GM21825 (cell line): Measurements from ENCODE around the gene LIN54.
A peak's percentile ranks its signal among the peaks of the same experiment; 100 is the strongest.
"Not testable (repeated sequence)": the region's sequence is repeated elsewhere in the genome, so short reads cannot be mapped to it uniquely, and the experiment has no call there.

Experiments
- ATAC-seq: cut with Tn5 transposase; IDR thresholded peaks from one replicate; pipeline ENCODE4 v1.9.1; 2021; ENCODE audit warnings: mild to moderate bottlenecking, moderate library complexity; ENCODE audit not compliant: unreplicated experiment

Gene LIN54

GRCh38 chr4:82951196-82951595 is 59.4 kb downstream of the LIN54 start:
- ATAC-seq, result no peak

DNA sequence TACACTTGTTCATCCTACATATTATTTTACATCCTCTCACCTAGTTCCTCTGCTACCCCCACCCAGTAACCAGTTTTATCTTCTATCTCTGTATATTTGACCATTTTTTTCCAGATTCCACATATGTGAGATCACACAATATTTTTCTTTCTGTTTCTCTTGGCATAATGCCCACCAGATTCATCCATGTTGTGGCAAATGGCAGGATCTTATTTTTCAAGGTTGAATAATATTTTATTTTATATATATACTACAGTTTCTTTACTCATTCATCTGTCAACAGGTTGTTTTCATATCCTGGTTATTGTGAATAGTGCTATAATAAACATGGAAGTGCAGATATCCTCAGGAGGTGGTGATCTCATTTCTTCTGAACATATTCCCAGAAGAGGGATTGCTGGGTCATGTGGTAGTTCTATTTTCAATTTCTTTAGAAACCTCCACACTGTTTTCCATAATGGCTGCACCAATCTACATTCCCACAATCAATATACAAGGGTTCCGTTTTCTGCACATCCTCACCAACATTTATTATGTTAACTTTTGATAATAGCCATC is 61.9 kb downstream of the LIN54 start:
- ATAC-seq, result no peak

GRCh38 chr4:82947498-82947897 is 63.1 kb downstream of the LIN54 start:
- ATAC-seq, result no peak

DNA sequence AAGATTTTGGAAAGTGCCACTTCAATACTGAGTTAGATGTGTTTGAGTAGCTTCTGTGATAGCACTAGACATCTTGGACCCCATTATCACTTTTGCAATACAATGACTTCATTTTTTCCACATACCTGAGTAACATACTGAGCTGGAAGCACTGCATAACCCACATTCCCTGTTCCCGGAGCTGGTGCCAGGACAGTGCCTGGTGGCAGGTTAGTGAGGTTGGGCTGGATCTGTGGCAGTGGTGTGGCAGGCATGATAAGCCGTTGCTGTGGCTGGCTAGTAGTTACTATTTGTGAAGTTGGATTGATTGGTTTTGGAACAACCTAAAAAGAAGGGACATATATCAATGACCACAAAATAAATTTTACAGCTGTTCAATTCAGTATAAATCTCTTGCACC is 71.2 kb downstream of the LIN54 start:
- no peak for ATAC-seq

GRCh38 chr4:82934441-82934840 is 76.2 kb downstream of the LIN54 start:
- no peak for ATAC-seq

DNA sequence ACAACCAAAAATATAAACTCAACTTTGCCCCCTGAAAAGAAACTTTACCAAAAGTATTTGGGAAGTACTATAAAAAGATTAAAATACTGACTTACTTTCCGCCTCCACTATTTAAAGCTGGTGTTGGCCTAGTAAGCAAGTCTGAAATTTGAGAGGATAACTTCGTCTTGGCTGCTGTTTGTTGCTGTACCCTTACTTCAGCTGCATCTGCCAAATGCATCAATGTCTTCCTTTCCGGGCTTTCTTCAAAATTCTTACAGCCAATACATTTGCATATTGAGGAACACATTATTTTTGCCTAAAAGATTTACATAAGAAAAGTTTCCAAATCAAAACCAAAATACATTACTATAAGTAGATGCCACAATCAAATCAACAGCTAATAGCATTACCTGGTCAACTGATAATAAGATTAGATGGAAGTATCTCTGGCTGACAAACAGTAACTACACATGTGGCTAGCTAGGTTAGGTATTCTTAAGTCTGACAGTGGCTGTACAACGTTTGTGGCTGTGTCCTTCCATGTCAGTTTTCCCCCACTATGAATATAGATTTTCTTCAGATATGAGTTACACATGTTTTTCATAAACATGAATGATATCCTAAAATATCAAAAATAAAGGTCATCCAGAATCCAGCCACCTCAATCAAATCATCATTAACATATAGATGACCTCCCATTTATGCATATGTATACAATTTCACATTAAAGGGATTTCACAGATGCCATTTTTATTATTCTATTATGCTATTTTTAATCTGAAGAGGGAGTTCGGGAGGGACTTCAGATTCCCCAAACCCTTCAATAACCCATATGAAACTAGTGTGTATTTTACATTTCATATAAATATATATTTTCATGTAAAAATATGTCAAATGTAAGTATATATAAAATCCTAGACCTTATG is 79.5 kb downstream of the LIN54 start:
- no peak for ATAC-seq

GRCh38 chr4:82921795-82922194 is 88.8 kb downstream of the LIN54 start:
- no peak for ATAC-seq

- no peak for ATAC-seq
Observed at GRCh38 chr4:82919386-82919785, 91.2 kb downstream of the LIN54 start.

GRCh38 chr4:82918091-82918490 is 92.5 kb downstream of the LIN54 start:
- ATAC-seq, result no peak

DNA sequence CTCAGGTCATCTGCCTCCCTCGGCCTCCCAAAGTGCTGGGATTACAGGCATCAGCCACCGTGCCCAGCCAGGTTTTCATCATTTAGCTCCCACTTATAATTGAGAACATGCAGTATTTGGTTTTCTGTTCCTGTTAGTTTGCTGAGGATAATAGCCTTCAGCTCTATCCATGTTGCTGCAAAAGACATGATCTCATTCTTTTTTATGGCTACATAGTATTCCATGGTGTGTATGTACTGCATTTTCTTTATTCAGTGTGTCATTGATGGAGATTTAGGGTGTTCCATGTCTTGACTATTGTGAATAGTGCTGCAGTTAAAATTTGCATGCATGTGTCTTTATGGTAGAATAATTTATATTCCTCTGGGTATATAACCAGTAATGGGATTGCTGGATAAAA is 96.7 kb downstream of the LIN54 start:
- not testable (repeated sequence) for ATAC-seq

DNA sequence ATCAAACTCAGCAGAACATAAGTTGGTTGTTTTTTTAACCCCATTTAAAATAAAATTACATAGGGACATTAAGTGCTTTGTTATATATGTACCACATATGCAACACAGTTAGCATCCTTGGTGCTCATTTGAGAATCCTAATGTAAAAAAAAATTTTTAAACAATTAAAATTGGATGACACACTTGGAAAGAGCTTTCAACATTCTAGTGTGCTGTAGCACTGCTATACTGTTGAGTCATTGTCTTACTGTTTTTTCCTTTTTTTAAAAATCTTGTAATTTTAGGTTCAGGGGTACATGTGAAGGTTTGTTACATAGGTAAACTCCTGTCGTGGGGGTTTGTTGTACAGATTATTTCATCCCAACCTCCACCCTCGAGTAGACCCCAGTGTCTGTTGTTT is 97.3 kb downstream of the LIN54 start:
- no peak for ATAC-seq

GRCh38 chr4:82909326-82909725 is 101.3 kb downstream of the LIN54 start:
- no peak for ATAC-seq

DNA sequence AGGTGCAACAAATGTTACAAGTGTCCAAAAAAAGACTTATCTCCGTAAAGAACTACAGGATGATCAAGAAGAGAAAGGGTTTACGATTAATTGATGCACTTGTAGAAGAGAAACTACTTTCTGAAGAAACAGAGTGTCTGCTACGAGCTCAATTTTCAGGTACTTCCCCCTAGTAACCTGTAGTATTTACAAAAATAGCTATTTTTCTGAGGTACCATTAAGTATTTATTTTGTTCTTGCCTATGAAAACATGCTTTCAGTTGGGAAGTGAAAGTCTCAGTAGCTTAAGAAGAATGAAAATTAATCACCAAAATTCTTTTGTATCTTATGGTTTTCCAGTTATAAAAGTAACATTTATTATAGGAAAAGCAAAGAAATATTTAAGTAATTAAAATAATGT is 104.2 kb downstream of the LIN54 start:
- peak; percentile 45 for ATAC-seq

DNA sequence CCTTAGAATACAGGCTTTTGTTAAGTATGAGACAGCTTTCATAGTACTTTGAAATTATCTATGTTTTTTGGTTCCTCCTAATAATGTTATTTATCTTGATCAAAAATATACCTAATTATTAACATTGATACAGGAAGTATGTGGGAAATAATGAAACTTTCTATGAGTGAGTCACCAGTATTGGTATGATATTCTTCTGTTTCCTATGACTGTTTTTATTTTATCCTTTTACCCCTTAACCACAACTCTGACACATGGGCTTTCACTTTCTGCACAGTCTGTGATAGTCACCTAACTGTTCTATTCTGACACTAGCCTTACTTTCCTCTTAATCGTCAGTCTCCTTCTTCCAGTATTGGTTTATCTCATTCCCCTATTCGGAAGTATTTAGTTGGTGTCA is 105.4 kb downstream of the LIN54 start:
- ATAC-seq, result peak; percentile 55

DNA sequence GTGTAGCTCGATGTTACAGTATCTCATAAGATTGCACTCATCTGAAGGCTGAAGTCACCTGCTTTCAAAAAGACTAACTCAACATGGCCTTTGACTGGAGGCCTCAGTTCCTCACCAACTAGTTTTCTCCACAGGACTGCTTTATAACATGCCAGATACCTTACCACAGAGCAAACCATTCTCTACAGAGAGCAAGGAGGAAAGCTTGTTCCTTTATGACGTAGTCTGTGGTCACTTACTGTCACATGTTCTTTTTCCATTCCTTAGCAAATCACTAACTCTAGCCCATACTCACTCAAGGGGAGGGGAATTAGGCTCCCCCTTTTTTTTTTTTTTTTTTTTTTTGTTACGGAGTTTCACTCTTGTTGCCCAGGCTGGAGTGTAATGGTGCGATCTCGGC is 106.9 kb downstream of the LIN54 start:
- ATAC-seq, result no peak

GRCh38 chr4:82901183-82901718 is 109.4 kb downstream of the LIN54 start:
- no peak for ATAC-seq

DNA sequence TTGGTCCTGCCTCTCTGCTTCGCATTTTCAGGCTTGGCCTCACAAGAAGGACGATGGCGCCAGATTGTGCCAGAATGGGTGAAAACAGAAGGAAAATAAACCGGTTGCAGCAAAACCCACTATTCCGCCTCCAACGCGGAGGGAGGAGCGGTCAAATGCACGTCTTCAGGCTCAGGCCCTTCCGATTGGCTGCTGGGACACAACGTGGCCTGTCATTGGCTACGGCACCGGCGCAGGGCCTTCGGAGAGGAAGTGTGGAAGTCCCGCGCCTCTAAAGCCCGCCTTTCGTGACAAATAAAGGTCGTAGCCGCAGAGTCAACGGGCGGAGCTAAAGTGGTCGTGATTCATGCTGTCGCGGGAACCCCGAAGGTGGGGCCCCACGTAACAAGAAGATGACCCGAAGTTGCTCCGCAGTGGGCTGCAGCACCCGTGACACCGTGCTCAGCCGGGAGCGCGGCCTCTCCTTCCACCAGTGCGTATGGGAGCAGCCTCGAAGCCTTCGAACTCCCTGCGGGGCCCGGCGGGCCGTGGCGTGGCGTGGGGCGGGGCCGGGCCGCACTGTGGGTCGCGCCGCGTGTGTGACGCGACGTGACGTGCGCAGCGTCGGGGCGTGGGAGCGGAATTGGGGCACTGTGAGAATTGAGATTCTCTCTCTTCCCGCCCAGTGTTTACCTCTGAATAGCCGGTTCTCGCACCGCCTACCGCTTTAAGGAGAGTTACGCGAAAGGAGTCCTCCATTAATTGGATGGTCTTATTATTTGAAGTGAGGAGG is 110.0 kb downstream of the LIN54 start, which contains the start of gene THAP9:
TSS of gene THAP9 (plus strand) at position 325 of the 772 bp plus-strand sequence. CDS start at position 393, 68 bp downstream.
- peak; percentile 87 for ATAC-seq

DNA sequence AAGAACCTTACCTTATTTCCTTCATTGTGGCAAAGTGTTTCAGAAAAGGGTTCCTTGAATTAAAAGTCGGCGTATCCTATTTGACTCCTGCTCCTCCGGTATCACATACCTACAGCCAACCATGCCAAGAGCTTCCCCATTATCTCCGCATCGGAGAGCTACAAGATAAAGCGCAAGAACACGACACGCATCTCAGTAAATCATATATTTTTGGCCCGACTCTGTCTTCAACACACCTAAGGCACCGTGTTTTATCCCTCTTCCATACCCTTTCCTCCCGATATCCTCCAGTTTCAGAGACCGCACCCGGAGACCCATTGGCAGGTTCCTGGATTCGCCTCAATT is 110.6 kb downstream of the LIN54 start:
- ATAC-seq, result peak; percentile 8

GRCh38 chr4:82899374-82900065 is 111.1 kb downstream of the LIN54 start:
- ATAC-seq, result no peak

DNA sequence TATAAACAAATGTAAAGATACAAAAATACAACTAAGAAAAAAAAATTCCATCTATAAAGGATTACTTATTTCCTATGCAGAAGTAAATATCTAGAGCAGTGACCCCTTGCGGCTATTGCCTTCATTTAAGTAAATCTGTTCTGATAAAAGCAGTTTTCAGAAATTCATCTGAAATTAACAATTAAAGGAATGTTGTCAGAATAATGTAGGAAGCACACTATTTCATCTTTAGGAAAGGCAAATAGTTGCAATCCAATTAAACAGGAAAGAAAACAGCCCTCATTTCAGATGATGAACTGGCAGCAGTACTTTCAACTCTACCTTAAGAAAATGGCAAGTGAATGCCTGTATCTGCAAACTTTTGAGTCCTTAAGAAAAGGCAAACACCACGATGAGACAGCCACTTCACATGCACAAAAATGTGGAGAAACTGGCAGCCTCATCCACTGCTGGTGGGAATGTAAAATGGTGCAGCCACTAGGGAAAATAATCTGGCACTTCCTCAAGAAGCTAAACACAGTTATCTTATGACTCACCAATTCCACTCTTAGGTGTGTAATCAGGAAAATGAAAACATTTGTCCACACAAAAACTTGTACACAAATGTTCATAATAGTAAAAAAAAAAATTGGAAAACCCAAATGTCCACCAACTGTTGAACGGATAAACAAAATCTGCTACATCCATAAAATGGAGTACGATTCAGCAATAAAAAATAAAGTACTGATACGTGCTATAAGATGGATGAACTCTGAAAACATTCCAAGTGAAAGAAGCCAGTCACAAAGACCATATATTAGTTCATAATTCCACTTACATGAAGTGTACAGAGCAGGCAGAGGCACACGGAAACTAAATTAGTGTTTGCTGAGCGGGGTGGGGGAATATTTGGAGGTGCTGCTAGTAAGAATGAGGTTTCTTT is 112.0 kb downstream of the LIN54 start:
- ATAC-seq, result no peak
